Measurements from ENCODE around the gene MORN5.

Gene MORN5

DNA sequence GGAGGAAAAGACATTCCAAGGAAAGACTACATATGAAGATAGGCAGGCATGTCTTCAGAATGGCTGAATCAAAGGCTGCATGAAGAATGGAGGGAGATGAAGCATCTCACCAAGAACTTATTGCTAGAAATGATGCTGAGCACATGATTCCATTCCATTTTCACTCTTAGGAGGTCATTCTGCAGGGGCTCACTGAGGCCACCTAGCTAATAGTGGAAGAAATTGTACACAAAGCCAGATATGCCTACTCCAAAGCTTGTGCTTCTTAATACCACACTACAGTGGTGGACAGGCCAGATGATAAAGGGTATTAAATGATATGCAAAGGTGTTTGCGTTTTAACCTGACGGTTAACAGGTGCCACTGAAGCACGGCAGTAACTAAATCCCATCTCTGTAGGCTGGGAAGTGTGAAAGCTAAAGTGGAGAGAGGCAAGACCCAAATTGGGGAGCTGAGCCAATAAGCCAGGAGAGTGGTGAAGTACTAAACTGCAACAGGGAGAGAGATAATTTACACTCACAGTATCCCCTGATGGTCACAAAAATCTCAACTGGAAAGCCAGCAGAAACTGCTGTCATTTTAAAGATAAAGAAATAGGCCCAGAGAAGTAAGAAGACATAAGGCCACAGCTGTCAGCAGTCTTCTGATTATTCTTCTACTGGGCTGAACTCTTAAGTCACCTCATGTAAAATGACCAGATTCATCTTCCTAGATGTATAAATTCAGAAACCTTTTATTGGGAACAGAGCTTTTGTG, 14.7 kb upstream of the MORN5 start:
- DNase-seq: no peak

- DNase-seq: no peak
These were observed 14.2 kb upstream of the MORN5 start for GRCh38 chr9:122145592-122145863.

- no peak for DNase-seq
These were observed 8.4 kb upstream of the MORN5 start for GRCh38 chr9:122151267-122151828.

- no peak for DNase-seq
These were observed 3.9 kb upstream of the MORN5 start for GRCh38 chr9:122155796-122156195.

GRCh38 chr9:122158202-122158601, 1.5 kb upstream of the MORN5 start:
- peak; percentile 19 for DNase-seq

GRCh38 chr9:122159925-122160246, 178 bp downstream of the MORN5 start:
- no peak for DNase-seq

GRCh38 chr9:122162415-122162814, 2.7 kb downstream of the MORN5 start:
- DNase-seq: no peak

GRCh38 chr9:122164286-122164685, 4.6 kb downstream of the MORN5 start:
- no peak for DNase-seq

DNA sequence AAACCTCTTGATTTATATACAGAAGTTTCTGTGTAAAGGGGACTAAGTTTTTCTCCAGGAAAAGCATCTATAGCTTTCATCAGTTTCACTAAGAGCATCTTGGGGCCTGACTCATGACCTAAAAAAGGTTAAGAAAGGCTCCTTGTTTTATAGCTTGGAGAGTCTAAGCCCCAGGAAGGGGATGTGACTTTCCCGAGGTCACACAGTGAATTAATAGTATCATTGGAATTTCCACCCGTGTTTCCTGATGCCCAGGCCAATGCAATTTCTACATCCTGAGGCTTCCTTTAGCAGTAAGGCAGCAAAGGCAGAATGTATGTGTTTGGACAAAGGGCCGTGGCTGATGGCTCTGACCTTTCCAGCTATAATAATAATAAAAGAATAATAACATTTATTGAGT, 8.6 kb downstream of the MORN5 start:
- DNase-seq: no peak

DNA sequence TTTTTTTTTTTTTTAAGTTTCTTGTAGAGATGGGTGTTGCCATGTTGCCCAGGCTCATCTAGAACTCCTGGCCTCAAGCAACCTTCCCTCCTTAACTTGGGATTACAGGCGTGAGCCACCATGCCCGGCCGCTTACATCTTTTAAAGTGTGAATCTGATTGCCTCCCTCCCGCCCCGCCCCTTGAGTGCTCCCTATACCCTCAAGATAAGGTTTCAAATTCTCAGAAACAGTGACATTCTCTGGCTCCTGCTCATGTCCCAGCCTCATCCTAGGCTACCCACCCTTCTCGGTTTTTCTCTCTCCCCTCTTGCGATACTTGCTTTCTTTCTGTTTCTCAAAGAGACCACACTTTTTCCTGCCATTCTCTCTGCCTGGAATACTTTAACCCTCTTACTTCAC, 12.4 kb downstream of the MORN5 start:
- DNase-seq: no peak

GRCh38 chr9:122173670-122174069, 14.0 kb downstream of the MORN5 start:
- no peak for DNase-seq

- no peak for DNase-seq
These were observed 17.2 kb downstream of the MORN5 start for GRCh38 chr9:122176916-122177315.

DNA sequence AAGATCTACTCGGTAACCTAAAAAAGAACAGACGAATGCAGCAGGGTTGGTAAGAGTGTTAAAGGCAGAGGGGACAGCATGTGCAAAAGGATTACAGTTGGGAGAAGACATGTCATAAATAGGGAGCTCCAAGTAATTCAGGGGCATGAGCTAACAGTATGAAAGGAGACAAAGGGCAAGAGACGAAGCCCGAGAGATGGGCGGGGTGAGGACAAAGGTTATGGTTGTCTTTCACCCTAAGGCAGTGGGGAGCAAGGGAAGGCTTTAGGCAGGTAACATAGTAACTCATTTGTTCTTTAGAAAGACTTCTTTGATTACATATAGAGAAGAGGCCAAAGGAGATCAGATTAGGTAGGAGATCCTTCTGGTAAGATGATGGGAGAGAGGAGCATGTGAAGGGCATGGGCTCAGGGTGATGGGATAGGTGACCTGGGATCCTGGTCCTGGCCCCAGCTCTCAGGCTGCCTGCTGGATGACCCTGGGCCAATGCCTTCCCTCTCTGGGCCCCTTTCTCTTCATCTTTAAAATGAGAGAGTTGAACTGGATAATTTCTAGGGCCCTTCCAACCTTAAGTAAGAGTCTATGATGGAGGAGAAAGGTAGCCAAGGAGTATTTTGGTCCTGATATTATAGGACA, 19.5 kb downstream of the MORN5 start:
- DNase-seq: no peak

GRCh38 chr9:122179690-122180074, 20.0 kb downstream of the MORN5 start:
- no peak for DNase-seq

GRCh38 chr9:122180633-122181032, 20.9 kb downstream of the MORN5 start:
- DNase-seq: no peak

DNA sequence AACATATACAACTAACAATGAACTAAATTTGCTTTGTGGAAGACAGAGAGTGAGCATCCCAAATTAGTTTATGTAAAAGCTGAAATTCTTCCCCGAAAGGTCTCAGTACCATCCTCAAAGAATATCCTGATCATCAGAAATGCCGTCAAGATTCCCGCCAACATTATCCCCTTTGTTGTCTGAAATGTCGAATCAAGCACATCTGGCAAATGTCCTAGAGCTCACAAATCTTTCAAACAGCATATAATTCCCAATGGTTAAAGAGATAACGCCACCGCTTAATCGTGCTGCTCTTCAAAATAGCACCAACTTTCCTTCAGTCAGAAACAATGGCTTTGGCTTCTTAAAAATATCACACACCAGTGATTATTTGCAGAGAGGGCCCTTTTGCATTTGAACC, 23.8 kb downstream of the MORN5 start:
- no peak for DNase-seq

- no peak for DNase-seq
These were observed 24.8 kb downstream of the MORN5 start for GRCh38 chr9:122184551-122184950.

DNA sequence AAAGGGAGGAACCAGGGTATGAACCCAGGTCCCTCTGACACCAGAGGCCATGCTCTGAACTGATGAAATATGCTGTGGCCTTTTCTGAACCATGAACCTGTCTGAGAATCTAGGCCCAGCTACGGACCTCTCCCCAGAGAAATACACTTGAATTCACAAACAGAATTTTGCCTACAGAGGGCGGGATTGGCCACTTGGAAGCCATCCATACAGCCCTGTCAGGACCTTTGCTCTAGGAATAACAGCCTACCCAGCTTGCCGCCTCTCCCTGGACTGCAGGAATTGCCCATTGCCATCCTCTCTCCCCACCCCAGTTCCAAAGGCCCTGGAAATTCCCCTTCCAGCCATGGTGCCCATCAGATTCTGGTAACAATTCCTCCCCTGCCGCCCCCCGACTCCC, 26.6 kb downstream of the MORN5 start:
- no peak for DNase-seq

DNA sequence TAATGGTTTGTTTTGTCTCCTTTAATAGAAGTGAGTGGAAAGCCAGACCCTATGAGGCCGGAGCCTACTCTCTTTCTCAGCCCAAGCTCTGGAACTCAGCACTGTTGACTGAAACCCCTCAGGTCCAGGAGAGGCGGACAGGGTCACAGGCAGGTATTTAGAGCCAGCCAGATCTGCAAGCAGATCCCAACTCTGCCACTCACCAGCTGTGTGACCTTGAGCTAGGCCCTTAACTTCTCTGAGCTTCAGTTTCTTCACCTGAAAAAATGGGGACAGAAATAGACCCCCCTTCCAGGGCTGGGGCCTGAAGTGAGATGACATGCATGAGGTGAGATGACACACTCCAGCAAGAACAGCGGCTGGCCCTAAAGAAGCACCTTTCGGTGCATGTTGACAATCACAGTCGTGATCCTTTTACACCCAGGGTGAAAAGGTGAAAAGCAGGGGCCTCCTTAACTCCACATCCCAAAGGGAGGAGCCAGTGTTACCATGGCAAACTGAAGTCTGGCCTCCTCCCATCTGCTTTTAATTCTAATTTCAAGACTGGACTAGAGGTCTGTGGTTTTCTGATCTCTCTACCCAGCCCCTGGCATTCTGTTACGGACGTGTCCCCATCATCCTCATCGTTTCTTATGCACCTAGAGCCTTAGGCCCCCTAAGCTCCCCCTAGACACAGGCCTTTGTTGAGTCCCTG, 27.2 kb downstream of the MORN5 start:
- DNase-seq: no peak

DNA sequence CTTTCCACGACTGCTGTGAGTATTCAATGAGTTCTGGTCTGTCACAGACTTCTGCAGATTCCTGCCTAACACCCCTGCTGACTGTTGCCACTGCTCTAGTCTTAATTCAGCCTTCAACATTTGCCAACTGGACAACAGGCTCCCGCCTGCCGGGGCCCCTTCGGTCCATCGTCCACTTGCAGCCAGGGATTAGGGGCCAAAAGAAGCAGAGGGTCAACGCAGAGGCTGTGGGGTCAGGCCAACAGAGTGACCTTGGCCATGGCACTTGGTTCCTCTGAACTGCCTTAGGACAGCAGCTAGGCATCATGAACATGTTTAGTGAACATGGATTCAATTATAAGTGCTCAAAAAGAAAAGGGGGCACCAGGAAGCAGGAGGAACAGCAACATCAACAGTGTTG, 28.7 kb downstream of the MORN5 start:
- DNase-seq: no peak

- DNase-seq: no peak
These were observed 31.1 kb downstream of the MORN5 start for GRCh38 chr9:122190597-122191381.

GRCh38 chr9:122191584-122191983, 31.9 kb downstream of the MORN5 start:
- no peak for DNase-seq

DNA sequence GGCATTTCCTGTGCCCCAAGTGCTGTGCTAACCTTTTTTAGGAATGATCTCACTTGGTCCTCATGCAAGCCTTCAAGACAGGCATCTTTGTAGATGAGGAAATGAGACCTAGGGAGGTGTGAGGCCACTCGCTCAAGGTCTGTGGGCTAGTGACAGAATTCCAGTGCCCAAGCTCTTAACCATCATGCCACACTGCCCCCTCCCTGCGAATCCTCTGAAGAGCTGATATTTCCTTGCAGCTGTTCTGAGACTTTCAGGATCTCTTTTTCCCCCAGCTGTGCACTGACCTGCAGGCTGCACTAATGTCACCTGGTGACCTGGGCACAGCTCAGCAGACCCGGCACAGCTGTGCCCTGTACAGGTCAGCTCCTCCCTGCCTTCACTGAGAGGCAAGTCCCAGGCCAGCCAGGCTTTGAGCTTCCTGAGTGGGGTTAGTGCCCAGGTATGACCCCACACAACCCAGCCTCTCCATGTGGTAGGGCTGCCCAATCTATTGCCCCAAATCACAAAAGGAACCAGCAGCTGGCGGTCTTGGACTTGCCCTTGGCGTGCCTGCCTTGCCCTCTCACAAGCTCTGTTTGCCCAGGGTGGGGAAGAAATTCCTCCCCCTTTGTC, 32.7 kb downstream of the MORN5 start:
- DNase-seq: no peak

Data from retina (tissue), 1 donor.